Heart left ventricle (tissue), 16 donors: ENCODE data around the gene CPNE6. TPM values are rescaled to one million over a fixed set of nuclear protein-coding genes. Genes with fewer than 3 reads are reported as not detected.

Experiments used
- ATAC-seq, 4 donors: fragments of 200-7000 bp; cut with Tn5 transposase; one replicate each; pipeline ENCODE4 v1.9.1; 2020 to 2022; ENCODE audit warnings: moderate library complexity in 4 of 4, mild to moderate bottlenecking in 3 of 4, moderate number of reproducible peaks in 1 of 4
- DNase-seq, 5 donors: peaks; one replicate each; pipeline ENCODE4 v3.0.0-alpha.2; 2020
- H3K27ac ChIP-seq, 12 donors: fragments of 200-600 bp; sonication (generic) in 4 of 12; one replicate each; pipeline versions ENCODE4 v1.5.0 to v1.8.0; 2016 to 2022; ENCODE audit warnings: mild to moderate bottlenecking in 2 of 12
- H3K27me3 ChIP-seq, 9 donors: fragments of 200-600 bp; sonication (generic) in 2 of 9; one replicate each; pipeline versions ENCODE4 v1.5.1 to v1.8.0; 2016 to 2022; ENCODE audit warnings: mild to moderate bottlenecking in 3 of 9
- H3K36me3 ChIP-seq, 9 donors: fragments of 200-600 bp; sonication (generic) in 2 of 9; one replicate each; pipeline versions ENCODE4 v1.5.0 to v1.8.0; 2018 to 2022; ENCODE audit warnings: mild to moderate bottlenecking in 2 of 9
- H3K4me1 ChIP-seq, 12 donors: fragments of 200-600 bp; sonication (generic) in 4 of 12; one replicate each; pipeline versions ENCODE4 v1.5.0 to v1.8.0; 2016 to 2022; ENCODE audit warnings: mild to moderate bottlenecking in 3 of 12
- H3K4me3 ChIP-seq, 12 donors: fragments of 200-600 bp; sonication (generic) in 4 of 12; one replicate each; pipeline versions ENCODE4 v1.5.0 to v1.8.0; 2017 to 2022; ENCODE audit warnings: mild to moderate bottlenecking in 9 of 12, moderate library complexity in 4 of 12
- H3K9me3 ChIP-seq, 12 donors: fragments of 200-600 bp; sonication (generic) in 4 of 12; one replicate each; pipeline versions ENCODE4 v1.5.0 to v1.8.0; 2016 to 2022; ENCODE audit warnings: mild to moderate bottlenecking in 1 of 12
- CTCF ChIP-seq, 12 donors: fragments of 200-600 bp; sonication (generic) in 4 of 12; IDR thresholded peaks; one replicate each; pipeline versions ENCODE4 v1.5.0 to v1.8.0; 2018 to 2022; ENCODE audit warnings: antibody characterized with exemption in 12 of 12, mild to moderate bottlenecking in 5 of 12
- POLR2A ChIP-seq, 2 donors: fragments of 450-650 bp; IDR thresholded peaks; one replicate each; pipeline ENCODE4 v1.6.1; 2017; ENCODE audit warnings: antibody characterized with exemption in 2 of 2, mild to moderate bottlenecking in 2 of 2, moderate library complexity in 2 of 2
- WGBS, 4 donors: extraction: QIAGEN DNeasy Blood & Tissue Kit in 2 of 4; methylation state at CpG; one replicate each; pipeline versions ENCODE4 v1.1.5 to v1.1.7; 2013 to 2018; 5-methylcytosine and 5-hydroxymethylcytosine counted together
- intact Hi-C, 10 donors: fragments of 100-400 bp; cut with DNase I; formaldehyde crosslinking; loops; one replicate each; pipeline versions ENCODE4 v1.11.1 to v1.14.2; 2022
- polyA plus RNA-seq, 2 donors: library from polyadenylated mRNA; stranded (reverse); fragments of 200-250 nt; gene quantifications; one replicate each; pipeline ENCODE4 v1.2.3, GENCODE V29; 2013
- total RNA-seq, 9 donors: library from RNA; depleted of rRNA in 2 of 9; stranded (reverse); fragments of >200 nt in 2 of 9; fragmentation: NEBNext Ultra II Directional in 3 of 9; extraction: Animal tissue kit (Norgen Biotek cat#: 25700) in 3 of 9; gene quantifications; one replicate each; pipeline versions ENCODE4 v1.1.0 to v1.2.4, GENCODE V29; 2016 to 2023
- donor health status: ischemic (EF 13 %, LVEDD 7.1; RV severe dilation, severe dysfunction).
- donor health status: healthy with polysubstance abuse.
- donor health status: DM: no; HTN: yes; CAD: no.
- donor health status: DM: no; HTN: no; CAD: no.
- donor health status: ischemic (EF 25% LVEDD 6.9; RV normal size, moderate dysfunction).
- donor health status: ischemic (EF 25% LVEDD 5.7; RV mildly dilated, moderate dysfunction).
- donor health status: healthy.
- donor health status: DM: yes; HTN: yes; CAD: no.
- donor health status: ischemic (EF 35%, LVEDD 5.7; RV mildly dilated, moderate dysfunction).
- donor health status: nonischemic (EF 11% LVEDD 7.7; RV severe dilation, severe dysfunction).
- donor health status: DM: yes; HTN: yes; CAD: no.
- donor health status: PGD.
- donor health status: ischemic (EF 29% LVEDD 5.4; RV normal size, mild dysfunction).
- donor health status: nonischemic (EF 23%, LVEDD 6.1; RV moderate dilation, normal function).

The CPNE6 gene
- total and polyA plus RNA-seq, 11 donors = 0.23 to 0.52 (median 0.25) TPM; not detected in 8

- WGBS, 4 donors = 60 to 71% (median 69%) methylated on average over 8 of the region's 8 CpGs
- Histone ChIP-seq H3K4me1 (peaks cover 0 to 11% (median 9%) of the 10 kb centered on the region in 12 donors), H3K27me3 (peaks cover 0 to 6% (median 0%) of the 10 kb centered on the region in 9 donors), H3K27ac (no peak overlapping the region), H3K4me3 (no peak overlapping the region), H3K9me3 (no peaks in the 10 kb centered on the region), H3K36me3 (no peaks in the 10 kb centered on the region)
- no peak for ATAC-seq
- TF ChIP-seq POLR2A (IDR thresholded peaks at IDR 0.05) = no peak
- no peak for TF ChIP-seq CTCF (IDR thresholded peaks at IDR 0.05)
- DNase-seq = peak in 1 of 5 donors; percentile 9
- intact Hi-C loops = loop anchor here in 9 of 10 donors (2.0 to 5.0 kb wide), 5 partner anchors 34 to 241 kb away; partner anchors contain the start of genes PCK2 (in 5 of the 9), DHRS1 (in 1 of the 9), IRF9 (in 1 of the 9) and NOP9 (in 1 of the 9)
Measured at GRCh38 chr14:24056800-24057184, 14.6 kb upstream of the CPNE6 start.

- WGBS, 4 donors = 78 to 100% (median 91%) methylated on average over 2 of the region's 2 CpGs
- no peak overlapping the region for H3K4me3 ChIP-seq
- ATAC-seq (no peak), DNase-seq (peak in 1 of 5 donors; percentile 12)
- H3K27me3 ChIP-seq = peaks cover 0 to 6% (median 0%) of the 10 kb centered on the region in 9 donors
- H3K36me3 ChIP-seq = no peaks in the 10 kb centered on the region
- intact Hi-C loops = loop anchor here in 9 of 10 donors (2.0 to 5.0 kb wide), 5 partner anchors 34 to 240 kb away; partner anchors contain the start of genes PCK2 (in 5 of the 9), DHRS1 (in 1 of the 9), IRF9 (in 1 of the 9) and NOP9 (in 1 of the 9)
- peaks cover 0 to 7% (median 5%) of the 10 kb centered on the region in 12 donors for H3K4me1 ChIP-seq
- H3K27ac ChIP-seq = no peak overlapping the region
- TF ChIP-seq POLR2A (IDR thresholded peaks at IDR 0.05) (no peak), CTCF (IDR thresholded peaks at IDR 0.05) (no peak)
- H3K9me3 ChIP-seq = no peaks in the 10 kb centered on the region
Measured at GRCh38 chr14:24057271-24057670, 14.1 kb upstream of the CPNE6 start.

GRCh38 chr14:24057867-24058259 lies 13.5 kb upstream of the CPNE6 start:
- Histone ChIP-seq H3K27ac (no peak overlapping the region), H3K27me3 (peaks cover 0 to 6% (median 0%) of the 10 kb centered on the region in 9 donors), H3K9me3 (no peaks in the 10 kb centered on the region), H3K4me3 (no peak overlapping the region), H3K4me1 (peaks cover 0 to 2% (median 0%) of the 10 kb centered on the region in 12 donors), H3K36me3 (no peaks in the 10 kb centered on the region)
- TF ChIP-seq POLR2A (IDR thresholded peaks at IDR 0.05) (no peak), CTCF (IDR thresholded peaks at IDR 0.05) (no peak)
- 51 to 72% (median 64%) methylated on average over 8 to 14 of the region's 14 CpGs for WGBS, 4 donors
- DNase-seq (peak in 1 of 5 donors; percentile 15), ATAC-seq (no peak)
- intact Hi-C loops = loop anchor here (1.0 to 5.0 kb wide), 8 partner anchors 32 to 239 kb away; partner anchors contain the start of genes PCK2 (in 5 of the 10), IRF9 (in 2 of the 10), DHRS1 (in 1 of the 10) and NOP9 (in 1 of the 10)

DNA sequence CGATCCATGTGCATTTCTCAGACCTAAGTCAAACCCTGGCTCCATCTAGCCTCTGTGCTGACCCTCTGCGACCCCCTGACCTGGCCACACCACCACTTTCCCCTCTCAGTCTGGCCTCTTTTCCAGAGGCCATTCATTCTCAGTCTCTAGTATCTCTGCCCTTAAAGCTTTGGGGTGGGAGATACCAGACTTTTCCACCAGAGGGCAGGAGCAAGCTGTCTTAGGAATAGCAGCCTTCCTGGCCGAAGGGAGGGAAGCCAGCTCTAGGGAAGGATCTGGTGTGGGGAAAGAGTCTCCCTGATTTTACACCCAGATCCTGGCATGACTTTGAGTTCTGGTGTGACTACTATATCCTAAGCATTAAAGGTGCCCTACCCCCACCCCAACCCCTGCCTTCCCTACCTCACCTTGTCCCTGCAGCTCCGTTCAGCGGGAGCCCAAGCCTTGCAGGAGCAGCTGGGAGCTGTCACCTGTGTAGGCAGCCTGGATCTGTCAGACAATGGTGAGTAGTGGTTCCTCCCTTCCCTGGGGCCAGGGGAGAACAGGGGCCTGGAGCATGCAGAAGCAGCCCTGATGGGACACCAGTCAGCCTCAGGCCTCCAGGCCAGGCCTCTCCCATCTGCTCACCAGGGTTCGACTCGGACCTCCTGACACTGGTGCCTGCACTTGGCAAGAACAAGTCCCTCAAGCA lies 13.0 kb upstream of the CPNE6 start:
- Histone ChIP-seq H3K27ac (no peak overlapping the region), H3K27me3 (peaks cover 0 to 6% (median 0%) of the 10 kb centered on the region in 9 donors), H3K4me3 (no peak overlapping the region), H3K9me3 (no peaks in the 10 kb centered on the region), H3K36me3 (no peaks in the 10 kb centered on the region), H3K4me1 (peaks cover 0 to 2% (median 0%) of the 10 kb centered on the region in 12 donors)
- 44 to 60% (median 54%) methylated on average over 7 of the region's 7 CpGs for whole genome bisulfite sequencing, 4 donors
- peak in 3 of 5 donors; percentile 31 to 81 (median 65) for DNase-seq
- intact Hi-C loops = loop anchor here (1.0 to 5.0 kb wide), 8 partner anchors 32 to 239 kb away; partner anchors contain the start of genes PCK2 (in 5 of the 10), IRF9 (in 2 of the 10), DHRS1 (in 1 of the 10) and NOP9 (in 1 of the 10)
- ATAC-seq = peak; percentile 71 to 91 (median 78)
- TF ChIP-seq CTCF (IDR thresholded peaks at IDR 0.05) = peak; percentile 29 to 94 (median 75)
- no peak for TF ChIP-seq POLR2A (IDR thresholded peaks at IDR 0.05)
